HL-60/S4 (cell line): Measurements from ENCODE around the gene SLC25A21.

Source experiments
- in situ Hi-C: fragments of 300-500 bp; cut with MboI; formaldehyde crosslinking; loops from 2 replicates; pipeline ENCODE4 v1.14.3; 2022; ENCODE audit warnings: low sequenced_read_pairs

Gene SLC25A21

GRCh38 chr14:36676236-36676635 is 496.2 kb downstream of the SLC25A21 start:
- in situ Hi-C loops, result no loop called here

- in situ Hi-C loops, result no loop called here
Observed at GRCh38 chr14:36675581-36675980, 496.8 kb downstream of the SLC25A21 start.

- in situ Hi-C loops, result no loop called here
Observed at GRCh38 chr14:36674659-36675058, 497.7 kb downstream of the SLC25A21 start.

GRCh38 chr14:36672095-36672494 is 500.3 kb downstream of the SLC25A21 start:
- in situ Hi-C loops, result no loop called here

- in situ Hi-C loops, result no loop called here
Observed at GRCh38 chr14:36671149-36671548, 501.3 kb downstream of the SLC25A21 start.

DNA sequence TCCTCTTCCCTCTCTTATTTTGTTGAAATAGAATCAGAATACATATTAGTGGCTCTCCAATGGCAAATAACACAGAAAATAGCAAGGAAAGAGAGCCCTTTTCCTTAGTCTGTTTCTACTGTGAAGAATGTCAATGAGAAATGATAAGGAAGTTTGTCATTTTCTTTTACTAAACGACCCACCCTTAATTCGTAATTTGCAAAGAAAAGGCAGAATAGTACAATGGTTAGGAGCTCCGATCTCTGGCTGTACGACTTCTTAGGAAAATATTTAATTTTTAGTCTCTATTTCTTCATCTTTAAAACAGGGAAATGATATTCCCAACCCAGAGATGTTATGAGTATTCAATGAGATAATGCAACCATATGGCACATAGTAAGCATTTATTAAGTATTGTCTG is 504.7 kb downstream of the SLC25A21 start:
- in situ Hi-C loops, result no loop called here

- in situ Hi-C loops, result no loop called here
Observed at GRCh38 chr14:36666416-36667206, 505.8 kb downstream of the SLC25A21 start.

DNA sequence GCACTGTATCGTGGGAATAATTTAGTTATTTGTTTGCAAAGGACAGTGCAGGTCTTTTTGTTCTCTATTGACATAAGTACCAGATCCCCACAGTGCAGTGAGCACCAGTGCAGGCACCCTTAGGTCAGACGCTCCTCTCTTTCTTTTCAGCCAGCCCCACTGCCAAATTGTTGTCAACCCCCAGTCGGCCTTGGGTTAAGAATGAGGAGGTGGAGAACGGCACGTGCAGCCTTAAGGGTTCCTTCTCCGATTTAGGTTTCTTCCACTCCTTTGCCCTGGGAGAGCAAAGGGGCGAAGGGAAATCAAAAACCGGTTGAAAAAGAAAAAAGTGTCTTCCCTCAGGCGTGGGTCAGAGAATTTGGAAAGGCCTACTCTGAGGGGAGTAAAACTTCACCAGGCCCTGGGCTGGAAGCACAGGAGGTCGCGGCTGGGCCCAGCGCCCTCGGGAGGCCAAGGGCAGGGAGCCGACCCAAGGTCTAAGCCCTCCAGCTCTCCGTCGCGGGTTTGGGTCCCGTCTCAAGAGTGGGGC is 506.5 kb downstream of the SLC25A21 start:
- in situ Hi-C loops, result no loop called here

DNA sequence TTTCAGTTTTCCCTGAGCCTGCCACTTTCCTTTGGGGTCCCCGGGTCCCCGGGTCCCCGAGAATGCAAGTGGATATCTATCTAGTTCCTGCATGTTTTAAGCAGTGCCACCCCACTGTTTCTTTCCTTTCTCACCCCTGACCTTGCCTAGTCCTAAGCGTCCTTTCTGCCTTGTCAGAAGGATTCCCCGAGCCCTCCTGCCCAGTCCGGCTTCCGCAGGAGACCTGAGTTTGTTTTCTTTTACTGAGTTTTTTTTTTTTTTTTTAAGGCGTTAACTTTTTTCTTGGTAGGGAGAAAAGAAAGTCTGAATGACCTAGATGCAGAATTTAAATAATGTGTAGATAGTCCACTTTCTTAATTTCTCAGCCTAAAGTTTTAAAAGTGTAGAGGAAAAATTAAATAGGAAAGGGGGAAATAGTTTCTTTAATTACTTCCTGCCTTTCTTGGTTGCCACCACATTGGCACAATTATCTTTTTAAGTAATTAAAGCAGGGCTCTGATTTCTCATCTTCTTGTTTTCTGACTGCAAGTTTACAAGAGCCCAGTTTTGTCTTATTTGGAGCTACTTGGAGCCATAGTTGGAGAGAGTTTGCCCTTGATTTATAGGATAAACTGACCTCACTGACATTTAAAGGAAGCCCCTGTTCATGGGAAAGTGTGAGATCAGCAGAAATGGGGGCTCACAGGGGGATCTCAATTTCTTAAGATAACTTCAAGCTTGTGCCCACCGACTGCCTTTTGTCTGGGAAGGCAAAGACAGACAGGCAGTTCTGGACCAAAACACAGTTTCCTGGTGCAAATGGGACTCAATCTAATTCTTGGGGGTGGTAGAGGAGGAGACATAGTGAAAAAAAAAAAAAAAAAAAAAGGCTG is 507.8 kb downstream of the SLC25A21 start:
- in situ Hi-C loops, result no loop called here

- in situ Hi-C loops, result no loop called here
Observed at GRCh38 chr14:36663404-36664321, 508.7 kb downstream of the SLC25A21 start.

DNA sequence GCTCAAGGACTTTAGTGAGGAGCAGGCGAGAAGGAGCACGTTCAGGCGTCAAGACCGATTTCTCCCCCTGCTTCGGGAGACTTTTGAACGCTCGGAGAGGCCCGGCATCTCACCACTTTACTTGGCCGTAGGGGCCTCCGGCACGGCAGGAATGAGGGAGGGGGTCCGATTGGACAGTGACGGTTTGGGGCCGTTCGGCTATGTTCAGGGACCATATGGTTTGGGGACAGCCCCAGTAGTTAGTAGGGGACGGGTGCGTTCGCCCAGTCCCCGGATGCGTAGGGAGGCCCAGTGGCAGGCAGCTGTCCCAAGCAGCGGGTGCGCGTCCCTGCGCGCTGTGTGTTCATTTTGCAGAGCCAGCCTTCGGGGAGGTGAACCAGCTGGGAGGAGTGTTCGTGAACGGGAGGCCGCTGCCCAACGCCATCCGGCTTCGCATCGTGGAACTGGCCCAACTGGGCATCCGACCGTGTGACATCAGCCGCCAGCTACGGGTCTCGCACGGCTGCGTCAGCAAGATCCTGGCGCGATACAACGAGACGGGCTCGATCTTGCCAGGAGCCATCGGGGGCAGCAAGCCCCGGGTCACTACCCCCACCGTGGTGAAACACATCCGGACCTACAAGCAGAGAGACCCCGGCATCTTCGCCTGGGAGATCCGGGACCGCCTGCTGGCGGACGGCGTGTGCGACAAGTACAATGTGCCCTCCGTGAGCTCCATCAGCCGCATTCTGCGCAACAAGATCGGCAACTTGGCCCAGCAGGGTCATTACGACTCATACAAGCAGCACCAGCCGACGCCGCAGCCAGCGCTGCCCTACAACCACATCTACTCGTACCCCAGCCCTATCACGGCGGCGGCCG is 509.6 kb downstream of the SLC25A21 start:
- in situ Hi-C loops, result no loop called here

GRCh38 chr14:36662258-36662542 is 510.2 kb downstream of the SLC25A21 start:
- in situ Hi-C loops, result no loop called here

DNA sequence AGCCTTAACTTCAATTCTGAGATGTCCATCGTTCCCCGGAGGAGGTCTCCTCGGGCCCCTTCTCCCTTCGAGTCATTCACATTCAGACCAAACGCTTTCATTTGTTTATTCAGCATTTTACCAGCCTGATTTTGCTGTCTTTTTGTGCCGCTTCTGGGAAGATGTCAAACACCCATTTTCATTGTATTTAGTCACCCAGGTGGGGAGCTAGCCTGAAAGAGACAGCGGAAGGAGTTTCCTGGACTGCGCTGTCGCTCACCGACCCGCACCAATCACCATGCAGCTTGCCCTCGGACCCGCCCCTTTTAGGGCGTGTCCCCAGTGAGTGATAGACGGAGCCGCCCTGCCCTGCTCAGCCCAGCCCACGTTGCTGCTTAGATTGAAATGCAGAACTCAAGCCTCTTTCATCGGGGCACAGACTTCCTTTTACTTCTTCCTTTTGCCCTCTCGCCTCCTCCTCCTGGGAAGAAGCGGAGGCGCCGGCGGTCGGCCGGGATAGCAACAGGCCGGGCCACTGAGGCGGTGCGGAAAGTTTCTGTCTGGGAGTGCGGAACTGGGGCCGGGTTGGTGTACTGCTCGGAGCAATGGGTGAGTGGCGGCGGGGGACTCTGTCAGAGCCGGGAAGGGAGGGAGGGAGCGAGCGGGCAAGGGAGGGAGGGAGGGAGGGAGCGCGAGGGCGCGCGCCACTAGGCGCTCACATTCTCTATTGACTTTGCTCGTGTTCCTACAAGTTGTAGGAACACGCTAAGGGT is 510.7 kb downstream of the SLC25A21 start, which contains the start of gene PAX9:
Gene PAX9, plus strand, starts transcription at position 355 of the 752 bp plus-strand sequence. Its CDS starts 230 bp downstream, at position 585.
- in situ Hi-C loops, result no loop called here

DNA sequence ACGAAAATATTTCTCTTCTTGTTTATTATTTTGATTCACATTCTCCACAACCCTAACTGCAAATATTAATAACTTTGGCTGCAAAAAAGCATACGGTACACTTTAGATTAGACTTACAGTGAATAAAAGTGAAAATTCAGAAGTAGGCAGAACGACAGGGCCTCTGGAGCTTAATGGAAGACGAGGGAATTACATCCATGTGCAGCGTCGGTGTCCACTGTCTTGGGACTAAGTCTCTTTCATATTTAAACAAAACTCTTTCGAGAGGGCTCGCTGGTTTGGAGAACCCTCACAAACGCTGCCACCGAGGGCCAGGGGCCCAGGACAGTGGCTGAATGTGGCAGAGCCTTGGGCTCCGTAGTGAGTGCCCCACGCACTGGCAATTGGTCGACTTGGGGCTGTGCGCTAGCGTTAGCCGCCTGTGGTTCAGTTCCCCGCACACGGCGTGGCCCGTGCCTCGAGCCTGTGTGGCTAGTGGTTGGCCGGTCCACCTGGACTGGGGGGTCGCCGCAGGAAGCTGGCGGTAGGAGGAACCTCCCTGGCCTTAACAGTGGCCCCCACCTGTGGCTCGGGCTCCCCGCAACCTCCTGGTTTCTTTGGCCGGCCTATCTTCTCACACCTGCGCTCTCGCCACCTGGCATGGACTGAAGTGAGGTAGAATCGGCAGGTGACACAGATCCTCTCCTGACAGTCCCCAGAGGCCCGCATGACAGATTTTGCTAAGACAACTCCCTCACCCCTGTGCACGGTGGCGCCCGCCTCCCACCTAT is 511.5 kb downstream of the SLC25A21 start:
- in situ Hi-C loops, result no loop called here

- in situ Hi-C loops, result no loop called here
Observed at GRCh38 chr14:36659822-36660735, 512.3 kb downstream of the SLC25A21 start.

- in situ Hi-C loops, result no loop called here
Observed at GRCh38 chr14:36659010-36659821, 513.2 kb downstream of the SLC25A21 start.
